Peyer's patch (tissue), 4 donors: ENCODE results near the gene ITGB1BP2.

Source experiments
- POLR2A ChIP-seq, 2 donors: fragments of 450-650 bp; IDR thresholded peaks; one replicate each; pipeline ENCODE4 v1.5.1; 2017; ENCODE audit warnings: antibody characterized with exemption in 2 of 2, mild to moderate bottlenecking in 2 of 2, moderate library complexity in 2 of 2
- TF ChIP-seq, protein P1 (sequence below), 6 experiments: fragments of 450-650 bp in 4 of 6; fragments of 200-600 bp in 2 of 6; sonication (generic) in 1 of 6; IDR thresholded peaks; one replicate each; pipeline ENCODE4 v1.5.1; 2017 to 2019; ENCODE audit warnings: antibody characterized with exemption in 6 of 6, mild to moderate bottlenecking in 3 of 6, moderate library complexity in 1 of 6

GRCh38 chrX:71298119-71298518 lies 3.4 kb upstream of the ITGB1BP2 start:
- TF ChIP-seq POLR2A (IDR thresholded peaks at IDR 0.05), result no peak
- TF ChIP-seq, protein P1, sequence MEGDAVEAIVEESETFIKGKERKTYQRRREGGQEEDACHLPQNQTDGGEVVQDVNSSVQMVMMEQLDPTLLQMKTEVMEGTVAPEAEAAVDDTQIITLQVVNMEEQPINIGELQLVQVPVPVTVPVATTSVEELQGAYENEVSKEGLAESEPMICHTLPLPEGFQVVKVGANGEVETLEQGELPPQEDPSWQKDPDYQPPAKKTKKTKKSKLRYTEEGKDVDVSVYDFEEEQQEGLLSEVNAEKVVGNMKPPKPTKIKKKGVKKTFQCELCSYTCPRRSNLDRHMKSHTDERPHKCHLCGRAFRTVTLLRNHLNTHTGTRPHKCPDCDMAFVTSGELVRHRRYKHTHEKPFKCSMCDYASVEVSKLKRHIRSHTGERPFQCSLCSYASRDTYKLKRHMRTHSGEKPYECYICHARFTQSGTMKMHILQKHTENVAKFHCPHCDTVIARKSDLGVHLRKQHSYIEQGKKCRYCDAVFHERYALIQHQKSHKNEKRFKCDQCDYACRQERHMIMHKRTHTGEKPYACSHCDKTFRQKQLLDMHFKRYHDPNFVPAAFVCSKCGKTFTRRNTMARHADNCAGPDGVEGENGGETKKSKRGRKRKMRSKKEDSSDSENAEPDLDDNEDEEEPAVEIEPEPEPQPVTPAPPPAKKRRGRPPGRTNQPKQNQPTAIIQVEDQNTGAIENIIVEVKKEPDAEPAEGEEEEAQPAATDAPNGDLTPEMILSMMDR (IDR thresholded peaks at IDR 0.05), result no peak
